Caco-2 (cell line): ENCODE data around the gene MGLL. TPM values are rescaled to one million over a fixed set of nuclear protein-coding genes. Genes with fewer than 3 reads are reported as not detected.

ENCODE experiments used
- BruUV-seq: library from RNA; stranded (reverse); fragments of 400-500 nt; replicated peaks from 2 replicates; lab custom pipeline; 2021; lab: Mats Ljungman, UMichigan
- CTCF ChIA-PET: fragments of 300-600 bp; sonication (Branson Sonifier 250); formaldehyde crosslinking; loops from one replicate; lab custom pipeline; 2022; ENCODE audit warnings: antibody characterized with exemption; lab: Charles Lee
- POLR2A ChIA-PET: fragments of 300-600 bp; sonication (Branson Sonifier 250); formaldehyde crosslinking; loops from one replicate; lab custom pipeline; 2022; ENCODE audit warnings: antibody characterized with exemption; lab: Charles Lee
- DNase-seq, 2 experiments: peaks; one replicate each; pipeline versions ENCODE4 v3.0.0 to v3.0.0-alpha.2; 2020 to 2022
- H3K27me3 ChIP-seq: replicated peaks from 2 replicates; pipeline ENCODE4 v1.6.0; 2011; ENCODE audit warnings: low read length; ENCODE audit not compliant: control insufficient read depth, insufficient read depth
- H3K36me3 ChIP-seq: 2 replicates; pipeline ENCODE4 v1.5.1; 2011; ENCODE audit warnings: low read length; ENCODE audit not compliant: control insufficient read depth, insufficient read depth
- H3K4me1 ChIP-seq: fragments of 250-450 bp; sonication (Bioruptor Pico); 2 replicates; pipeline ENCODE4 v1.5.1; 2020; ENCODE audit warnings: mild to moderate bottlenecking
- H3K4me3 ChIP-seq: 2 replicates; pipeline ENCODE4 v1.5.1; 2011; ENCODE audit warnings: low read depth, mild to moderate bottlenecking, control low read depth, low read length
- H3K9me3 ChIP-seq: fragments of 250-450 bp; sonication (Bioruptor Pico); 2 replicates; pipeline ENCODE4 v1.5.1; 2020; ENCODE audit warnings: mild to moderate bottlenecking, moderate library complexity
- H3K27ac Mint-ChIP-seq: one replicate; pipeline ENCODE4 v1.8.0; 2022; ENCODE audit warnings: mixed read lengths; ENCODE audit not compliant: unreplicated experiment
- H3K27me3 Mint-ChIP-seq: one replicate; pipeline ENCODE4 v1.8.0; 2022; ENCODE audit warnings: mixed read lengths; ENCODE audit not compliant: insufficient read depth, unreplicated experiment
- H3K36me3 Mint-ChIP-seq: one replicate; pipeline ENCODE4 v1.8.0; 2022; ENCODE audit warnings: mild to moderate bottlenecking, mixed read lengths; ENCODE audit not compliant: insufficient read depth, unreplicated experiment
- H3K4me1 Mint-ChIP-seq: one replicate; pipeline ENCODE4 v1.8.0; 2022; ENCODE audit warnings: low read depth, mixed read lengths; ENCODE audit not compliant: unreplicated experiment
- H3K4me3 Mint-ChIP-seq: one replicate; pipeline ENCODE4 v1.8.0; 2022; ENCODE audit warnings: mild to moderate bottlenecking, moderate library complexity, mixed read lengths; ENCODE audit not compliant: unreplicated experiment
- H3K9me3 Mint-ChIP-seq: one replicate; pipeline ENCODE4 v1.8.0; 2022; ENCODE audit warnings: mixed read lengths; ENCODE audit not compliant: unreplicated experiment
- CTCF ChIP-seq, 2 experiments: fragments of 200-600 bp in 1 of 2; IDR thresholded peaks; 1 replicate in 1 of 2; 2 replicates in 1 of 2; pipeline versions ENCODE4 v1.5.1 to v1.8.0; 2011 to 2022; ENCODE audit warnings: antibody characterized with exemption in 1 of 2, control low read depth in 1 of 2, inconsistent platforms in 1 of 2, low read depth in 1 of 2, low read length in 1 of 2, mild to moderate bottlenecking in 1 of 2, moderate library complexity in 1 of 2; ENCODE audit not compliant: insufficient read depth in 1 of 2, severe bottlenecking in 1 of 2, unreplicated experiment in 1 of 2
- intact Hi-C: fragments of 100-400 bp; cut with micrococcal nuclease; formaldehyde crosslinking; loops from one replicate; pipeline ENCODE4 v1.10.0; 2022; ENCODE audit not compliant: unreplicated experiment
- total RNA-seq: library from RNA; stranded (reverse); gene quantifications from 2 replicates; pipeline ENCODE4 v1.2.3, GENCODE V29; 2022

Gene MGLL
- total RNA-seq, 1 experiment from 2014 or later = 7.8 TPM

GRCh38 chr3:127709320-127710060 is 112.8 kb downstream of the MGLL start:
- Histone ChIP-seq H3K36me3 (no peaks in the 10 kb centered on the region), H3K4me1 (no peaks in the 10 kb centered on the region), H3K9me3 (no peaks in the 10 kb centered on the region), H3K27me3 (no peaks in the 10 kb centered on the region), H3K4me3 (no peak overlapping the region)
- Mint-ChIP-seq H3K36me3 (no peaks in the 10 kb centered on the region), H3K4me3 (no peak overlapping the region), H3K4me1 (no peaks in the 10 kb centered on the region), H3K27me3 (no peaks in the 10 kb centered on the region), H3K9me3 (no peaks in the 10 kb centered on the region), H3K27ac (no peak overlapping the region)
- peak in 1 of 2 experiments; percentile 9 for DNase-seq
- no peak for TF ChIP-seq CTCF (IDR thresholded peaks at IDR 0.05; ENCODE audit: insufficient read depth in 1 of 2, low read depth in 1 of 2, low read length in 1 of 2, severe bottlenecking in 1 of 2, unreplicated experiment in 1 of 2)
- POLR2A ChIA-PET = no interaction called here
- no TSS peak for BruUV-seq
- intact Hi-C loops = no loop called here
- CTCF ChIA-PET = no interaction called here

GRCh38 chr3:127708837-127709236 is 113.5 kb downstream of the MGLL start:
- Mint-ChIP-seq H3K9me3 (no peaks in the 10 kb centered on the region), H3K4me3 (no peak overlapping the region), H3K36me3 (no peaks in the 10 kb centered on the region), H3K4me1 (no peaks in the 10 kb centered on the region), H3K27ac (no peak overlapping the region), H3K27me3 (no peaks in the 10 kb centered on the region)
- no peak for TF ChIP-seq CTCF (IDR thresholded peaks at IDR 0.05; ENCODE audit: insufficient read depth in 1 of 2, low read depth in 1 of 2, low read length in 1 of 2, severe bottlenecking in 1 of 2, unreplicated experiment in 1 of 2)
- no peaks in the 10 kb centered on the region for H3K27me3 ChIP-seq
- H3K4me3 ChIP-seq = no peak overlapping the region
- POLR2A ChIA-PET = no interaction called here
- BruUV-seq = no TSS peak
- intact Hi-C loops = no loop called here
- DNase-seq = no peak
- no peaks in the 10 kb centered on the region for H3K36me3 ChIP-seq
- CTCF ChIA-PET = no interaction called here
- H3K9me3 ChIP-seq = no peaks in the 10 kb centered on the region
- H3K4me1 ChIP-seq = no peaks in the 10 kb centered on the region

- Mint-ChIP-seq H3K9me3 (no peaks in the 10 kb centered on the region), H3K27ac (no peak overlapping the region), H3K4me1 (no peaks in the 10 kb centered on the region), H3K4me3 (no peak overlapping the region), H3K36me3 (no peaks in the 10 kb centered on the region), H3K27me3 (no peaks in the 10 kb centered on the region)
- ChIA-PET POLR2A (interaction anchor here (0.7 kb wide), 1 partner anchor 119 kb away, joined by 3 read pairs; no protein-coding TSS in a partner anchor), CTCF (no interaction called here)
- no TSS peak for BruUV-seq
- Histone ChIP-seq H3K36me3 (no peaks in the 10 kb centered on the region), H3K27me3 (no peaks in the 10 kb centered on the region), H3K9me3 (no peaks in the 10 kb centered on the region), H3K4me1 (no peaks in the 10 kb centered on the region), H3K4me3 (no peak overlapping the region)
- no peak for TF ChIP-seq CTCF (IDR thresholded peaks at IDR 0.05; ENCODE audit: insufficient read depth in 1 of 2, low read depth in 1 of 2, low read length in 1 of 2, severe bottlenecking in 1 of 2, unreplicated experiment in 1 of 2)
- peak in 1 of 2 experiments; percentile 16 for DNase-seq
- intact Hi-C loops = no loop called here
Measured at GRCh38 chr3:127707851-127708411, 114.4 kb downstream of the MGLL start.
